ENCODE data around the gene ETV6. TPM values are rescaled to one million over a fixed set of nuclear protein-coding genes. Genes with fewer than 3 reads are reported as not detected.

The ETV6 gene
- polyA plus RNA-seq, 2 of the 4 experiments (the other 2 are of a cell fraction): 4.0 to 7.0 TPM

DNA sequence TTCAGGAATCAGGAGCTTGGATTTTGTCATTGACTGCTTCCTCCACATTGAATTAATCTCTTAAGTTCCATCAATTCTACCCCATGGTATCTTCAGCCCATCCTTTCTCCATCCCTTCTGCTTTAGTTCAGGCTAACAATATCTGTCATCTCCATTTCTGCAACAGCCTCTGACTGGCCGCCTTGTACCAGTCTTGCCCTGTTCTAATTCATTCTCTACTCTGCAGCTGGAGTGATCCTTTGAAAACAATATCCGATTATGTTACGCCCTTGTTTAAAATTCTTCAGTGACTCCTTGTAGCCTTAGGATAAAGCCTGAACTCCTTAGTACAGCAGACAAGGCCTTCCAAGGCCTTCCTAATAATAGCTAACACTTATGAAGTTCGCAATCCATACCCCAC is 170.2 kb downstream of the ETV6 start:
- FAIRE-seq: no peak
- Histone ChIP-seq H3K27ac (no peak overlapping the region), H3K4me3 (no peak overlapping the region), H3K9me3 (no peaks in the 10 kb centered on the region), H3K4me1 (peaks cover 13% of the 10 kb centered on the region), H3K4me2 (no peak overlapping the region)
- TF ChIP-seq ZC3H11A (IDR thresholded peaks at IDR 0.05): no peak
- TF ChIP-seq SMC3 (IDR thresholded peaks at IDR 0.05): no peak
- TF ChIP-seq NR3C1 (IDR thresholded peaks at IDR 0.05): no peak
- no peak for TF ChIP-seq CBX2 (IDR thresholded peaks at IDR 0.05; ENCODE audit: borderline replicate concordance, low read depth)
- TF ChIP-seq, protein P1, sequence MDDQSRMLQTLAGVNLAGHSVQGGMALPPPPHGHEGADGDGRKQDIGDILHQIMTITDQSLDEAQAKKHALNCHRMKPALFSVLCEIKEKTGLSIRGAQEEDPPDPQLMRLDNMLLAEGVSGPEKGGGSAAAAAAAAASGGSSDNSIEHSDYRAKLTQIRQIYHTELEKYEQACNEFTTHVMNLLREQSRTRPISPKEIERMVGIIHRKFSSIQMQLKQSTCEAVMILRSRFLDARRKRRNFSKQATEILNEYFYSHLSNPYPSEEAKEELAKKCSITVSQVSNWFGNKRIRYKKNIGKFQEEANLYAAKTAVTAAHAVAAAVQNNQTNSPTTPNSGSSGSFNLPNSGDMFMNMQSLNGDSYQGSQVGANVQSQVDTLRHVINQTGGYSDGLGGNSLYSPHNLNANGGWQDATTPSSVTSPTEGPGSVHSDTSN (IDR thresholded peaks at IDR 0.05): no peak
- TF ChIP-seq EHF (CRISPR knock-in tag; IDR thresholded peaks at IDR 0.05): no peak
- no peak for ATAC-seq
- ChIA-PET POLR2A (no interaction called here), CTCF (interaction anchor here (1.3 kb wide), 1 partner anchor 50 kb away, joined by 3 read pairs; no protein-coding TSS in a partner anchor)
- DNase-seq (ENCODE audit: low read depth in 1 of 2, low spot score in 1 of 2): no peak
- WGBS (ENCODE audit: missing lambda C conversion rate): 95% methylated on average over 4 of the region's 4 CpGs

DNA sequence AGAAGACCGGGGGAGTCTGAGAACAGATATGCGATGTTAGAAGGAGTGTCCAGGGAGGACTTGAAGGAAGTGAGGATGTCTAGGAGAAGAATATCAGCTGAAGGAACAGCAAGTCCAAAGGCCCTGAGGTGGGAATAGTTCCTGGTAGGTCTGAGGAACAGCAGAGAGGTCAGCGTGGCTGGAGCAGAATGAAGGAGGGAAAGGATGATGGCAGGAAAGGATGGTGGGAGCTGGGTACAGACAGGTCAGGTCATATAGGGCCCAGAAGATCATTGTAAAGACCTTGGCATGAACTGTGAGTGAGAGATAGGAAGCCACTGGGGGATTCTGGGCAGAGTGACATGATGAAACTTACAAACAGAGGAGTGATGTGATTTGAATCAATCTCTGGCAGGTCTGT is 171.0 kb downstream of the ETV6 start:
- Histone ChIP-seq H3K9me3 (no peaks in the 10 kb centered on the region), H3K4me2 (no peak overlapping the region), H3K27ac (no peak overlapping the region), H3K4me3 (no peak overlapping the region), H3K4me1 (peaks cover 12% of the 10 kb centered on the region)
- CTCF ChIA-PET: interaction anchor here (1.3 kb wide), 1 partner anchor 50 kb away, joined by 3 read pairs; no protein-coding TSS in a partner anchor
- POLR2A ChIA-PET: no interaction called here
- WGBS (ENCODE audit: missing lambda C conversion rate): 96% methylated on average over 3 of the region's 3 CpGs
- ATAC-seq (no peak), DNase-seq (ENCODE audit: low read depth in 1 of 2, low spot score in 1 of 2) (no peak), FAIRE-seq (no peak)
- TF ChIP-seq HOXA7 (CRISPR knock-in tag; IDR thresholded peaks at IDR 0.05) (no peak), MYC (IDR thresholded peaks at IDR 0.05; ENCODE audit: borderline replicate concordance, low read length) (no peak), CTCF (IDR thresholded peaks at IDR 0.05) (no peak), CHD4 (IDR thresholded peaks at IDR 0.05; ENCODE audit: borderline replicate concordance) (no peak), ZC3H11A (IDR thresholded peaks at IDR 0.05) (no peak), FOSB (CRISPR knock-in tag; IDR thresholded peaks at IDR 0.05) (no peak), EHMT2 (IDR thresholded peaks at IDR 0.05; ENCODE audit: low read depth) (no peak), BHLHE40 (IDR thresholded peaks at IDR 0.05; ENCODE audit: low read depth, low read length) (no peak), NFE2L2 (conservative IDR thresholded peaks at IDR 0.05; ENCODE audit: low read length) (no peak), ZNF302 (CRISPR knock-in tag; IDR thresholded peaks at IDR 0.05) (no peak), ZFP36 (IDR thresholded peaks at IDR 0.05; ENCODE audit: borderline replicate concordance, partially characterized antibody) (no peak), PHF8 (IDR thresholded peaks at IDR 0.05; ENCODE audit: borderline replicate concordance, low read depth) (no peak), HEYL (CRISPR knock-in tag; IDR thresholded peaks at IDR 0.05) (no peak), RNF2 (IDR thresholded peaks at IDR 0.05; ENCODE audit: borderline replicate concordance, low read depth) (no peak), ZSCAN20 (CRISPR knock-in tag; IDR thresholded peaks at IDR 0.05) (no peak), TFCP2L1 (CRISPR knock-in tag; IDR thresholded peaks at IDR 0.05) (no peak)
- TF ChIP-seq, protein P1 (IDR thresholded peaks at IDR 0.05): no peak
- TF ChIP-seq, protein P2, sequence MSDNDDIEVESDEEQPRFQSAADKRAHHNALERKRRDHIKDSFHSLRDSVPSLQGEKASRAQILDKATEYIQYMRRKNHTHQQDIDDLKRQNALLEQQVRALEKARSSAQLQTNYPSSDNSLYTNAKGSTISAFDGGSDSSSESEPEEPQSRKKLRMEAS (IDR thresholded peaks at IDR 0.05): no peak
- TF ChIP-seq, protein P3, sequence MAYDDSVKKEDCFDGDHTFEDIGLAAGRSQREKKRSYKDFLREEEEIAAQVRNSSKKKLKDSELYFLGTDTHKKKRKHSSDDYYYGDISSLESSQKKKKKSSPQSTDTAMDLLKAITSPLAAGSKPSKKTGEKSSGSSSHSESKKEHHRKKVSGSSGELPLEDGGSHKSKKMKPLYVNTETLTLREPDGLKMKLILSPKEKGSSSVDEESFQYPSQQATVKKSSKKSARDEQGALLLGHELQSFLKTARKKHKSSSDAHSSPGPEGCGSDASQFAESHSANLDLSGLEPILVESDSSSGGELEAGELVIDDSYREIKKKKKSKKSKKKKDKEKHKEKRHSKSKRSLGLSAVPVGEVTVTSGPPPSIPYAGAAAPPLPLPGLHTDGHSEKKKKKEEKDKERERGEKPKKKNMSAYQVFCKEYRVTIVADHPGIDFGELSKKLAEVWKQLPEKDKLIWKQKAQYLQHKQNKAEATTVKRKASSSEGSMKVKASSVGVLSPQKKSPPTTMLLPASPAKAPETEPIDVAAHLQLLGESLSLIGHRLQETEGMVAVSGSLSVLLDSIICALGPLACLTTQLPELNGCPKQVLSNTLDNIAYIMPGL (CRISPR knock-in tag; IDR thresholded peaks at IDR 0.05; ENCODE audit: borderline replicate concordance): no peak

Data from A549 (cell line).